SU-DHL-6 (cell line): ENCODE results near the gene SLC36A3.

ENCODE experiments used
- EZH2phosphoT487 ChIP-seq: fragments of 200-600 bp; sonication (generic), shearing (Covaris generic); conservative IDR thresholded peaks from 2 replicates; pipeline ENCODE4 v1.6.1; 2018; ENCODE audit warnings: mild to moderate bottlenecking, antibody characterized with exemption, low read length, moderate library complexity, mixed read lengths
- TF ChIP-seq, protein P1 (sequence below): fragments of 200-600 bp; sonication (generic); IDR thresholded peaks from one replicate; pipeline ENCODE4 v1.5.1; 2017; ENCODE audit warnings: antibody characterized with exemption, mild to moderate bottlenecking, low read length, moderate library complexity; ENCODE audit not compliant: insufficient read depth, poor library complexity, severe bottlenecking

DNA sequence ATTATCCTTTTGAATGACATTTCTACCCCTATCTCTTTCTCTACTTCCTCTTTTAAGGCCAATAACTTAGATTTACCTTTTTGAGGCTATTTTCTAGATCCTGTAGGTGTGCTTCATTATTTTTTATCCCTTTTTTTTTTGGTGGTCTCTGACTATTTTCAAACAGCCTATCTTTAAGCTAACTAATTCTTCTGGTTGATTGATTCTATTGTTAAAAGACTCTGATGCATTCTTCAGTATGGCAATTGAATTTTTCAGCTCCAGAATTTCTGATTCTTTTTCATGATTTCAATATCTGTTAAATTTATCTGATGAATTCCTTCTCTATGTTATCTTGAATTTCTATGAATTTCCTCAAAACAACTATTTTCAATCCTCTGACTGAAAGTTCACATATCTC is 7.4 kb upstream of the SLC36A3 start:
- TF ChIP-seq, protein P1, sequence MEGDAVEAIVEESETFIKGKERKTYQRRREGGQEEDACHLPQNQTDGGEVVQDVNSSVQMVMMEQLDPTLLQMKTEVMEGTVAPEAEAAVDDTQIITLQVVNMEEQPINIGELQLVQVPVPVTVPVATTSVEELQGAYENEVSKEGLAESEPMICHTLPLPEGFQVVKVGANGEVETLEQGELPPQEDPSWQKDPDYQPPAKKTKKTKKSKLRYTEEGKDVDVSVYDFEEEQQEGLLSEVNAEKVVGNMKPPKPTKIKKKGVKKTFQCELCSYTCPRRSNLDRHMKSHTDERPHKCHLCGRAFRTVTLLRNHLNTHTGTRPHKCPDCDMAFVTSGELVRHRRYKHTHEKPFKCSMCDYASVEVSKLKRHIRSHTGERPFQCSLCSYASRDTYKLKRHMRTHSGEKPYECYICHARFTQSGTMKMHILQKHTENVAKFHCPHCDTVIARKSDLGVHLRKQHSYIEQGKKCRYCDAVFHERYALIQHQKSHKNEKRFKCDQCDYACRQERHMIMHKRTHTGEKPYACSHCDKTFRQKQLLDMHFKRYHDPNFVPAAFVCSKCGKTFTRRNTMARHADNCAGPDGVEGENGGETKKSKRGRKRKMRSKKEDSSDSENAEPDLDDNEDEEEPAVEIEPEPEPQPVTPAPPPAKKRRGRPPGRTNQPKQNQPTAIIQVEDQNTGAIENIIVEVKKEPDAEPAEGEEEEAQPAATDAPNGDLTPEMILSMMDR: no peak
- TF ChIP-seq EZH2phosphoT487: no peak
